Skin epidermis (tissue), 12 donors: Measurements from ENCODE around the gene GAS5.
"Not testable (repeated sequence)": the region's sequence is repeated elsewhere in the genome, so short reads cannot be mapped to it uniquely, and the experiment has no call there.

ENCODE experiments used
- H3K27ac ChIP-seq, 21 experiments: fragments of 200-600 bp; sonication (generic) in 11 of 21; one replicate each; pipeline ENCODE4 v1.5.0; 2020; ENCODE audit warnings: mild to moderate bottlenecking in 3 of 21, inconsistent platforms in 2 of 21, moderate library complexity in 2 of 21
- H3K4me3 ChIP-seq, 7 experiments: fragments of 200-600 bp; sonication (generic) in 2 of 7; one replicate each; pipeline ENCODE4 v1.5.0; 2020; ENCODE audit warnings: inconsistent platforms in 2 of 7, mild to moderate bottlenecking in 2 of 7, moderate library complexity in 1 of 7

The GAS5 gene

DNA sequence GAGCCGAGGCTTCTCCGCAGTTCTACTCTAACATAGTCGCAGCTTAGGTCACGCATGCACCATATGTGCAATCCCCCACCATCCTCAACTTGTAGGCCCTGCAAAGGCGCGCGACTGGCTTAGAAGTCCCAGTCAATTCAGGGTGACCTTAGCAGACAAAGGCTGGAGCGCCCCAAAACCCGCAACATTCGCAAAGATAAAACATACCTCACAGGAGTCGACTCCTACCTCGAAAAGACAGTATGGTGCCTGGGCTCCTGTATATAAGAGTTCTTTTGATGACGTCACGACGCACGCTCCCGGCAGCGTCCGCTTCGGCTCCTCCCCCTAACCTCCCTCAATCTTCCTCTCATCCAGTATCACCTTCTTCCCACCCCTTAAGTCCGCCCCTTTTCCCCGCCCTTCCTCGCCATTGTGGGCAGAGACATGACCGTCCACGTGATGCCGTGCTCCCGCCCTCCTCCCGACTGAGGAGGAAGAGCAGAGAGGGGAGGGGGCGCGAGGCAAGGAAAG lies at the start of gene GAS5:
Gene GAS5, minus strand, starts transcription at position 237 of the 513 bp plus-strand sequence.
- Histone ChIP-seq H3K27ac (peak within 1 kb of the TSS; percentile 81 to 99 (median 96)), H3K4me3 (peak within 1 kb of the TSS; percentile 63 to 85 (median 75))

DNA sequence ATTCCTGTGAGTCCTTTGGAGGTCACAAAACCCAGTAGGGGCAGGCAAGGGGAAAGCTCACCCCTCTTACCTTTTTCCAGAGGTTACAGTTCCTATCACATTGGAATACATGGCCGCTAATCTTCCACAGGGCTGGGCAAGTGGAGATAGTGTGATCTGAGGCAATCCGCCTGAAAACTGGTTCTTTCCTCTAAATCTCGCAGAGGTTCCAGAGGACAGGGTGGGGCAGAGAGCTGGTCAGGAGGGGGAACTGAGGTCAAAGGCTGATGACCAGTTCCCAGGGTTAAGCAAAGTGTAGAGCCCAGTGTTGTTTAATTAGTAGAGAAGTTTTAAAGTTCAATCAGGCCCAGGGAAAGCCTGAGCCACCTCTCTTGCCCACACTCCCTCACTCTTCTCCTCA lies 49.4 kb upstream of the GAS5 start, which contains the start of gene SERPINC1:
Gene SERPINC1, minus strand, starts transcription at position 179 of the 400 bp plus-strand sequence. Its CDS starts 68 bp downstream, at position 111.
- Histone ChIP-seq H3K27ac (no peak within 1 kb of the TSS), H3K4me3 (no peak within 1 kb of the TSS)

GRCh38 chr1:173916667-173917066 lies 48.9 kb upstream of the GAS5 start:
- no peak overlapping the region for H3K4me3 ChIP-seq
- no peak overlapping the region for H3K27ac ChIP-seq

- no peak overlapping the region for H3K4me3 ChIP-seq
- H3K27ac ChIP-seq, result no peak overlapping the region
Observed at GRCh38 chr1:173915596-173915995, 47.8 kb upstream of the GAS5 start.

DNA sequence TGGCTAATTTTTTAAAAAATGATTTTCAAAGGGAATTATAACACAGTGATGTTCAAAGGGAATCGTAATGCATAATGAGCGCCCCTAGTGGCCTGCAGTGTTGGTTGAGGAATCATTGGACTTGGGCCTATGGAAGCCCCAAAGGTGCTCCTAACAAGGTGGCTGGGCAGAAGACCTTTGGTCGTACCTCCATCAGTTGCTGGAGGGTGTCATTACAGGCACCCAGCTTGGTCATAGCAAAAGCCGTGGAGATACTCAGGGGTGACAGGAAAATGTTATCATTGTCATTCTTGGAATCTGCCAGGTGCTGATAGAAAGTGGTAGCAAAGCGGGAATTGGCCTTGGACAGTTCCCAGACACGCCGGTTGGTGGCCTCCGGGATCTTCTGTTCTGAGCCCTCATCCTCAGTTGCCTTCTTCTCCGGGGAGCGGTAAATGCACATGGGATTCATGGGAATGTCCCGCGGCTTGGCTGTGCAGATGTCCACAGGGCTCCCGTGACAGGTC lies 46.6 kb upstream of the GAS5 start:
- H3K4me3 ChIP-seq, result no peak overlapping the region

DNA sequence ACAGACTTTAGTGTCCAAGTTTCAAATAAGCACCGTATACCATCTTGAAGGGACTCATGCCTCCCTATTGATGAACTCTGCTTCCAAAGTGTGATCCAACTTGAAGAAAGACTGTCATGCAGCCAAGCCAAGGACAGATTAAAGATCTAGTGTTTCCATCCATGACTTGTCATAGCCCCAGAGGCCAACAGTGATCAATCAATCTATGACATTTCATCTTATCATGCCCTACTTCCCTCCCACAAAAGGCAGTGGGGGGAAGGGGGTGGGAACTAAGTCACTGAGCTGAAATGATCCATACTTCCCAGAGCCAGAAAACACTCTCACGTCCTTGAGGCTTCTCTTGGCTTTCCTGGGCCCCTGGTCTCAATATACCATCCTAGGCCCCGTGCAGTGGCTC lies 45.3 kb upstream of the GAS5 start:
- no peak overlapping the region for H3K27ac ChIP-seq
- H3K4me3 ChIP-seq, result no peak overlapping the region

More for the DNA sequence above, 46.6 kb upstream of the GAS5 start:
- no peak overlapping the region for H3K27ac ChIP-seq

GRCh38 chr1:173903827-173904531 lies 36.2 kb upstream of the GAS5 start:
- Histone ChIP-seq H3K4me3 (no peak overlapping the region), H3K27ac (no peak overlapping the region)

DNA sequence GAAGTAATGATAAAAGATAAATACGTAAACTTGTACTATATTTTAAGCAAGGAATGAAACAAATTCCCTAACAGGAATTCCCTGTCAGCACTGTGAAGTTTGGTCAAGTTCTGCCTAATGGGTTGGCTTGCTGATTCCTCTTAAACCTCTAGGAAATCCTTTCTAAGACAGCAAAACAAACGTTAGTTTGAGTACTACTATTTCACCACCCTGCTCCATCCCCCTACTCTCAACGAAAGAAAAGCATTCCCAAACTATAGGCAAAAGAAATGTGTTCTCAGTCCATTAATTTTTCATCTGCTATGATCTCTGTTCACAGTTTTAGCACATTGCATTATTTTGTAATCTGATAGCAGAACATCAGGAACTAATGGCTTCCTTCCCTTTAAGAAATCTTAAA lies 33.2 kb upstream of the GAS5 start:
- no peak overlapping the region for H3K27ac ChIP-seq
- H3K4me3 ChIP-seq, result no peak overlapping the region

DNA sequence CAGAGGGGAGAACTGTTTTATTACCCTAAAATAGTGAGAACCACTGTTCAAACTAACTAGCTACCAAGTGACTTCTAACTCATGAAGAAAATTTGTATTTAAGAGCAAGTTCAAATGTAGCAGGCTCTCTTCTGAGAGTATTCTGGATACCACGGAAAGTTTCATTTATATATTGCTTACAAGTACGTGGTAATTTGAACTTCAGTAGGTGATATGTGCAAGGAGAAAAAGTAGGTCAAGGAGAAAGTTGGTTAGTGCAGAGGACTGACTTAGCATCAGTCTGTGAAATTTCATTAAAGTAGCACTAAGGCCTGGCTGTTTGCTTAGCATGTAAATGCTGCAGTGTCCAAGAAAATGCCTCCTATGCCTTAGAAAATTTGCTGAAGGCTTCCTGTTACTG lies 32.6 kb upstream of the GAS5 start:
- Histone ChIP-seq H3K27ac (no peak overlapping the region), H3K4me3 (no peak overlapping the region)

DNA sequence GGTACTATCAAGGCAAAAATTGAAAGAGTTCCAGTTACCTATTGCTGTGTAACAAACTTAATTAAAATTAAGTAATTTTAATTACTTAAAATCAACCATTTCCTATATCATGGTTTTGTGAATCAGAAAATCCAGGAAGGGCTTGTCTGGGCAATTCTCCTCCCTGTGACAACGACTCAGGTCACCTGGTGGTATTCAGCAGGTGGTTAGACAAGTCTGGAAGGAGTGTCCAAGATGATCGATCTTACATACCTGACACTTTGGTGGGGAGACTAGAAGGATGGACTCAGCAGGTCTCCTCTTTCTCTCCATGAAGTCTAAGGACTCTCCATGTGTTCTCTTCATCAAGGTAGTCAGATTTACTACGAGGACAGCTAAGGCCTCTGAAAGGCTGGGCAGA lies 26.4 kb upstream of the GAS5 start:
- Histone ChIP-seq H3K27ac (no peak overlapping the region), H3K4me3 (no peak overlapping the region)

DNA sequence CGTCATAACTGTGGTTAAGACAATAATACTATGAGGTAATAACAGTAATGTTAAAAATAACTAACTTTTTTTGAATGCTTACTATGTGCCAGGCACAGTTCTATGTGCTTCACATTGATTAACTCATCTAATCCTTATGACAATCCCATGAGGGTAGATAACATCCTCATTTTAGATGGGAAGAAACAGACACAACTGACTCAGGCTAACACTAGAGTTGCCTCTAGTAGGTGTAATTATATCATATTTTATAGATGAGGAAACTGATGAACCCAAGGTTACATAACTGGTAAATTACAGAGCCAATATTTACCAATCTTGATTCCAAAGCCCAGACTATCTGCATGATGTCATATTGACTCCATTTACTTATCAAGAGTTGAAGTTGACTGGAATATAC lies 25.8 kb upstream of the GAS5 start:
- H3K27ac ChIP-seq, result no peak overlapping the region
- no peak overlapping the region for H3K4me3 ChIP-seq

DNA sequence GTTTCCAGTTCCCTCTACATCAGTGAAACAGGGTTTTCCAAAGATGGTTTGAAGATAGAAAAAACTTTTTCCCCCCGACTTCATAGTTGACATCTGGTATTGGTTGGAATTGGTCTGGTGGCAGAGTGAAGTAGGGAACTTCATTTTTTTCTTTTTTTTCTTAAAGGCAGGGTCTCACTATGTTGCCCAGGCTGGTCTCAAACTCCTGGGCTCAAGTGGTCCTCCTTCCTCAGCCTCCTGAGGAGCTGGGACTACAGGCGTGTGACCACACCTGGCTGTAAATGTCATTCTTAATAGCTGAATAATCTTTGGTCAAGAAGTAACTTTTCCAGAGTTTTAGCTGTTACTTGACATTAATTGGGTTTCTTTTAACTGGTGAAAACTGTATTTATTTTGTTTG lies 22.1 kb upstream of the GAS5 start:
- no peak overlapping the region for H3K27ac ChIP-seq
- no peak overlapping the region for H3K4me3 ChIP-seq

DNA sequence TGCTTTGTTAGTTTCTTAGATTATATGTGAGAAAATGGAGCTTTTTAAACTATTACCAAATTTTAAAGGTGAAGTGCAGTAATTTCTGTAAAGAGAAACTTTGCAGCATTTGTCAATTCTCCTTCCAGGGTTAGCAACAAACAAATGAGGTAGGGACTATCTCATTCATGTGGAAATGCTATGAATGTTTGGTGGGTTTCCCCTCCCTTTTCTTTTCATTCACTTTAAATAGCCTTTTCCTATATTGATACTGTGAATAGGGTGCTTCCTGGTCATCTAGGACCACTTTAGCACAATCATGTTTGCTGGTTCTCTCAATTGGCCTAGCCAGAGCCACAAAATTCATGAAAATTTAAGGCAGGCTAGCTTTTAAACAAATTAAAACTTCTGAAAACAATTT lies 21.0 kb upstream of the GAS5 start:
- no peak overlapping the region for H3K27ac ChIP-seq

GRCh38 chr1:173887627-173888026 lies 19.8 kb upstream of the GAS5 start:
- Histone ChIP-seq H3K27ac (no peak overlapping the region), H3K4me3 (no peak overlapping the region)

More for the DNA sequence above, 21.0 kb upstream of the GAS5 start:
- H3K4me3 ChIP-seq, result no peak overlapping the region

- H3K27ac ChIP-seq, result peak overlapping the region in 1 of 21 experiments; percentile 26
- no peak overlapping the region for H3K4me3 ChIP-seq
Observed at GRCh38 chr1:173886746-173887611, 19.2 kb upstream of the GAS5 start.

DNA sequence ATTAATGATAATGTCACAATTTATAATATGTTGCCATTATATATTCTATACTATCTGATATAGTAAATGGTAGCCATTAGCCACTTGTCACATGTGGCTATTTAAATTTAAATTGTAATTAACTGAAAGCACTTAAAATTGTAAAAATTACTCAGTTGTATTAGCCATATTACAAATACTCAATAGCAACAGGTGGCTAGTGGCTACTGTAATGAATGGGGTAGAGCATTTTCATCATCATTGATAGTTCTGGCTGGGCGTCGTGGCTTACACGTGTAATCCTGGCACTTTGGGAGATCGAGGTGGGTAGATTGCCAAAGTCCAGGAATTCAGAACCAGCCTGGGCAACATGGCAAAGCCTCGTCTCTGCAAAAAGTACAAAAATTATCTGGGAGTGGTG lies 16.9 kb upstream of the GAS5 start:
- no peak overlapping the region for H3K27ac ChIP-seq
- H3K4me3 ChIP-seq, result no peak overlapping the region

DNA sequence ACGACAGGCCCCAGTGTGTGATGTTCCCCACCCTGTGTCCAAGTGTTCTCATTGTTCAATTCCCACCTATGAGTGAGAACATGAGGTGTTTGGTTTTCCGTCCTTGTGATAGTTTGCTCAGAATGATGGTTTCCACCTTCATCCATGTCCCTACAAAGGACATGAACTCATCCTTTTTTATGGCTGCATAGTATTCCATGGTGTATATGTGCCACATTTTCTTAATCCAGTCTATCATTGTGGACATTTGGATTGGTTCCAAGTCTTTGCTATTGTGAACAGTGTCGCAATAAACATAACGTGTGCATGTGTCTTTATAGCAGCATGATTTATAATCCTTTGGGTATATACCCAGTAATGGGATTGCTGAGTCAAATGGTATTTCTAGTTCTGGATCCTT lies 13.3 kb upstream of the GAS5 start:
- not testable (repeated sequence) for H3K4me3 ChIP-seq, H3K27ac ChIP-seq

GRCh38 chr1:173878251-173878650 lies 10.5 kb upstream of the GAS5 start:
- H3K4me3 ChIP-seq, result no peak overlapping the region
- H3K27ac ChIP-seq, result no peak overlapping the region

DNA sequence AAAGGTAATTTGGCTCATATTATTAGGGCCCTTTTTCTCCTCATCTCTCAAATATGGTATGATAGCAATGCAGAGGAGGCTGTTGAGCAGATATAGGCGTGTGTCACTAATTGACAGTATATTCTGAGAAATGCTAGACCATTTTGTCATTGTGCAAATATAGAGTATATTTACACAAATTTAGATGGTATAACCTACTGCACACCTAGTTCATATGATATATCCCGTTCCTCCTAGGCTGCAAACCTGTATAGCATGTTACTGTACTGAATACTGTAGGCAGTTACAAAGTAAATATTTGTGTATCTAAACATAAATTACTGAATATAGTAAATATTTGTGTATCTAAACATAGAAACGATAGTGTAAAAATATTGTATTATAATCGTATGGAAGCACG lies 8.9 kb upstream of the GAS5 start:
- Histone ChIP-seq H3K27ac (no peak overlapping the region), H3K4me3 (no peak overlapping the region)

DNA sequence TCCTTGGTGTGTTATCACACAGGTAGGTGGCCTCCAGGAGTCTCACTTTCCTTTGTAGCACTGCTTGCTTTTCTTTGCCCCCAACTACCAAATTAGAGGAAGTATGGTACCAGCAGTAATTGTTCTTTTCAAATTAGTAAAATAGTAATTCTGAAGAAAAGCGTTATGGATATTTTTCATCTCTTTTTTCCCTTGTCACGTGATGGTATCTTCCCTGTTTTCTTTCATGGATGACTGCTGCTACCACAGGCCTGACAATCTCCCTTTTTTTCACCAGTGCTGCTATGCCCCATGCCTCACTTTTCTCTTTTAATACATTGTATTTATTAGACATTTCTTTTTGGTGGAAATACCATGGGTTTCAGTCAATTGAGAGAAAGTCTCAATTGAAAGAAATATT lies 3.7 kb upstream of the GAS5 start:
- Histone ChIP-seq H3K4me3 (no peak overlapping the region), H3K27ac (peak overlapping the region in 5 of 21 experiments; percentile 93 to 99 (median 96))

DNA sequence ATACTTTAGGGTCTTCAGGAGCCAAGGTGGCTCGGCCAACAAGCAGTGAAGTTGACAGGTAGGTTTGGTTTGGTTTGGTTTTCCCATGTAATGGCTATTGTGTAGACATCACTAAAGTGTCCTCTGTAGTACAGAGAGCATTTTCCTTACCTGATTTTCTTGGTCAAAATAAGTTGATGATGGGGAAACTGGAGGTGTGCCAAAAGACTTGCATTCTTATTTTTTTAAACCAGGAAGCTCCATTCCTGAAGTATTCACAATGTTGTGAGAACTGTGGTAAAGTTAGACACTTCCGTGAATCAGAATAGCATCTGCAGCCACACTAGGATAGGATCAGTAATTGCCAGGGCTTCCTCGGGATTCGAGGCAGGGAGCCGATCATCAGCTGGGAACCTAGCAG lies 3.3 kb upstream of the GAS5 start:
- no peak overlapping the region for H3K4me3 ChIP-seq
- H3K27ac ChIP-seq, result peak overlapping the region in 10 of 21 experiments; percentile 21 to 99 (median 94)
